Type B pancreatic cell (in vitro differentiated cells): ENCODE results near the gene CTNNA3. TPM values are rescaled to one million over a fixed set of nuclear protein-coding genes. Genes with fewer than 3 reads are reported as not detected.
A peak's percentile ranks its signal among the peaks of the same experiment; 100 is the strongest.

Experiments
- DNase-seq: peaks from one replicate; pipeline ENCODE4 v3.0.0; 2021; ENCODE audit warnings: mixed read lengths; ENCODE audit not compliant: unreplicated experiment; ENCODE audit errors: extremely low spot score
- H3K27ac Mint-ChIP-seq: 2 replicates; pipeline ENCODE4 v1.8.0; 2021; ENCODE audit warnings: mild to moderate bottlenecking, mixed read lengths
- H3K27me3 Mint-ChIP-seq: 2 replicates; pipeline ENCODE4 v1.8.0; 2021; ENCODE audit warnings: mixed read lengths
- H3K36me3 Mint-ChIP-seq: 2 replicates; pipeline ENCODE4 v1.8.0; 2021; ENCODE audit warnings: mixed read lengths
- H3K4me1 Mint-ChIP-seq: one replicate; pipeline ENCODE4 v1.8.0; 2021; ENCODE audit warnings: mixed read lengths; ENCODE audit not compliant: unreplicated experiment
- H3K4me3 Mint-ChIP-seq: 2 replicates; pipeline ENCODE4 v1.8.0; 2021; ENCODE audit warnings: mild to moderate bottlenecking, mixed read lengths
- H3K9me3 Mint-ChIP-seq: 2 replicates; pipeline ENCODE4 v1.8.0; 2021; ENCODE audit warnings: mixed read lengths
- total RNA-seq: library from RNA; stranded (reverse); gene quantifications from 2 replicates; pipeline ENCODE4 v1.2.1, GENCODE V29; 2021; ENCODE audit warnings: low replicate concordance
- TF ChIP-seq, protein P1 (sequence below): fragments of 200-600 bp; sonication (generic); conservative IDR thresholded peaks from 2 replicates; pipeline ENCODE4 v1.5.0; 2021; ENCODE audit warnings: antibody characterized with exemption, mild to moderate bottlenecking

Gene CTNNA3
- total RNA-seq, 1 donor from 2014 or later = 2.6 TPM

DNA sequence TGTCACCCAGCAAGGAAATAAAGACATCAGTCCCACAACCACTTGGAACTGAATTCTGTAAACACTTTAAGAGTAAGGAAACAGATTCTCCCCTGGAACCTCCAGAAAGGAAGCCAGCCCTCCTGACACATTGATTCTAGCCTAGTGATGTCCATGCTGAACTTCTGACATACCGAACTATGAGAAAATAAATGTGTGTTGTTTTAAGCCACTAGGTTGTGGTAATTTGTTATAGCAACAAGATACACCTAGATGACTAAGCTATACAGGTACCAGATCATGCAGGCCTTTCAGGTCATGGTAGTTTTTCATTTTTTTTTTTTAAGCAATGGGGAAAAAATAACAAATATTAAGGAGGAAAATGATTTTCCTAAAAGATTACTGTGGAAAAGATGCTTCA, 807.8 kb downstream of the CTNNA3 start:
- no peaks in the 10 kb centered on the region for H3K9me3 Mint-ChIP-seq
- H3K36me3 Mint-ChIP-seq = no peaks in the 10 kb centered on the region
- peaks cover 9% of the 10 kb centered on the region for H3K27me3 Mint-ChIP-seq
- peak overlapping the region; percentile 67 for H3K27ac Mint-ChIP-seq
- DNase-seq = no peak
- no peak overlapping the region for H3K4me3 Mint-ChIP-seq
- TF ChIP-seq, protein P1, sequence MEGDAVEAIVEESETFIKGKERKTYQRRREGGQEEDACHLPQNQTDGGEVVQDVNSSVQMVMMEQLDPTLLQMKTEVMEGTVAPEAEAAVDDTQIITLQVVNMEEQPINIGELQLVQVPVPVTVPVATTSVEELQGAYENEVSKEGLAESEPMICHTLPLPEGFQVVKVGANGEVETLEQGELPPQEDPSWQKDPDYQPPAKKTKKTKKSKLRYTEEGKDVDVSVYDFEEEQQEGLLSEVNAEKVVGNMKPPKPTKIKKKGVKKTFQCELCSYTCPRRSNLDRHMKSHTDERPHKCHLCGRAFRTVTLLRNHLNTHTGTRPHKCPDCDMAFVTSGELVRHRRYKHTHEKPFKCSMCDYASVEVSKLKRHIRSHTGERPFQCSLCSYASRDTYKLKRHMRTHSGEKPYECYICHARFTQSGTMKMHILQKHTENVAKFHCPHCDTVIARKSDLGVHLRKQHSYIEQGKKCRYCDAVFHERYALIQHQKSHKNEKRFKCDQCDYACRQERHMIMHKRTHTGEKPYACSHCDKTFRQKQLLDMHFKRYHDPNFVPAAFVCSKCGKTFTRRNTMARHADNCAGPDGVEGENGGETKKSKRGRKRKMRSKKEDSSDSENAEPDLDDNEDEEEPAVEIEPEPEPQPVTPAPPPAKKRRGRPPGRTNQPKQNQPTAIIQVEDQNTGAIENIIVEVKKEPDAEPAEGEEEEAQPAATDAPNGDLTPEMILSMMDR = no peak
- H3K4me1 Mint-ChIP-seq = no peaks in the 10 kb centered on the region

DNA sequence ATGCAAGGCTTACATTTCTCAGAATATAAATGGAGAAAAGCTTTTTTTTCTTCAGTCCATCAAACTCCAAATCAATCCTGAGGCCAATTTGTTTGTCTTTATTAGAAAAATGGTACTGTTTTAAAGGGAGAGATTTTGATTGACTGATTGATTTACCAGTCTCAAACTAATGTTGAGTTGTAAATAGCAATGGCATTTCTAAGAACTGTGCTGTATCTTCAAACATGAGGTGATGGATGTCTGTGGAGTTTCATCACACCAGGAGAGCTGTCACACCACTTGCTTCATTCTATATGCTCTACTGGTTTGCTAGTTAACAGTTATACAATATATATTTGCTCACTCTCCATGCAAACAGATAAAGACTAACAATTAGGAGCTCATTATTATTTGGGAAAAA, 809.1 kb downstream of the CTNNA3 start:
- TF ChIP-seq, protein P1 = no peak
- DNase-seq = no peak
- Mint-ChIP-seq H3K4me1 (no peaks in the 10 kb centered on the region), H3K36me3 (no peaks in the 10 kb centered on the region), H3K27me3 (peaks cover 9% of the 10 kb centered on the region), H3K9me3 (no peaks in the 10 kb centered on the region), H3K27ac (no peak overlapping the region), H3K4me3 (no peak overlapping the region)

DNA sequence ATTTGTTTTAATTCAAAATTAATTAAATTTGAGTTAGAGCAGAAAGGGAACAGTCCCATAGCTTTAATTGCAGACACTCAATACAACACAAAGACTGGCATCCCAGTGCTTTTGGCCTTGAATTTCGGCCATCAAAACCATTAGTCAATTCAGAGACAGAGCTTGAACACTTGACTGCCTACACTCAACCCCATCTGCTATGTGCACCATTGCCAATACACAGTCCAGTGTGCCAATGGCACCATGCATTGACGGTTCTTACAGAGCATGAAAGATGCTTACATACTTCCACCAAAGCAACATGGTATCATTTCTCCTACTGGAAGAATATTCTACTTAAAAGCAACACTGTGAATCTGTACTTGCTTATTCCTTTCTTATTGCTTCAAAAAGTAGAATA, 813.7 kb downstream of the CTNNA3 start:
- H3K27ac Mint-ChIP-seq = no peak overlapping the region
- no peaks in the 10 kb centered on the region for H3K36me3 Mint-ChIP-seq
- no peak overlapping the region for H3K4me3 Mint-ChIP-seq
- H3K4me1 Mint-ChIP-seq = no peaks in the 10 kb centered on the region
- peaks cover 3% of the 10 kb centered on the region for H3K27me3 Mint-ChIP-seq
- TF ChIP-seq, protein P1 = no peak
- DNase-seq = no peak
- no peaks in the 10 kb centered on the region for H3K9me3 Mint-ChIP-seq

DNA sequence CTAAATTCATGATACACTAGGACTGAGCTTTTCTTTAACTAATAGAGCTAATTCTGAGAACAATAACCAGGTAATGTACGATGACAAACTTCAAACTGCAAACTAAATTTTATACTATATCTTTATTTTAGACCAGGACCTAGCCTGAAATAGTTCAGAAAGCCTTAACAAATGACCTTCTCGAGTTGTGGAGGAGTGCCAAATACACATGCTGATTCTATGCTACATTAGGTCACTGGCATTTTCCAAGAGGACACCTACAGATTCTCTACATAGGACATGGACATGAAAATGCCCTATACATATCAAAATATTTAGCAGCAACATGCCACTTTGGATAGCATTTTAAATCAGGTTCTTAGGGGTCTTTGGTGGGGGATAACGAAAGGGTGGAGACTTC, 814.2 kb downstream of the CTNNA3 start:
- TF ChIP-seq, protein P1 = no peak
- Mint-ChIP-seq H3K4me1 (no peaks in the 10 kb centered on the region), H3K4me3 (no peak overlapping the region), H3K27ac (no peak overlapping the region), H3K9me3 (no peaks in the 10 kb centered on the region), H3K27me3 (peaks cover 3% of the 10 kb centered on the region), H3K36me3 (no peaks in the 10 kb centered on the region)
- no peak for DNase-seq

DNA sequence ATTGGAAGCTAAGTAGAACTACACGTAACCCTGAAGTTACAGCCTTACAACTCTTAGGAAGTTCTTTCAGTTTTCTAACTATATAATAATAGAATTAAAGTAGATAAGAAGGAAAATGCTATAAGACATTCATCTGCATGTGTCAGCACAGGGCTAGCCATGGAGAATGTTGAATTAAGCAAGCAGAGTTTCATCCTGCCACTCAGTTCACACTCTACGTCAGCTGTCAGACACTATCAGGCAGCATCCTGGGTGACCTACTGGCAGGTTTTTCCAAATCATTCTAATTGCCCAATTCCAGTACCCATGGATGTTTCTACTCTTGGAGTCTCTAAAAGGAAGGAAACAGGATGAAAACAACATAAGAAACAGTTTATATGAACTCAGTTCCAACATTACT, 815.2 kb downstream of the CTNNA3 start:
- Mint-ChIP-seq H3K4me3 (no peak overlapping the region), H3K27ac (no peak overlapping the region), H3K27me3 (peaks cover 3% of the 10 kb centered on the region), H3K36me3 (no peaks in the 10 kb centered on the region), H3K4me1 (no peaks in the 10 kb centered on the region), H3K9me3 (no peaks in the 10 kb centered on the region)
- DNase-seq = no peak
- TF ChIP-seq, protein P1 = no peak

DNA sequence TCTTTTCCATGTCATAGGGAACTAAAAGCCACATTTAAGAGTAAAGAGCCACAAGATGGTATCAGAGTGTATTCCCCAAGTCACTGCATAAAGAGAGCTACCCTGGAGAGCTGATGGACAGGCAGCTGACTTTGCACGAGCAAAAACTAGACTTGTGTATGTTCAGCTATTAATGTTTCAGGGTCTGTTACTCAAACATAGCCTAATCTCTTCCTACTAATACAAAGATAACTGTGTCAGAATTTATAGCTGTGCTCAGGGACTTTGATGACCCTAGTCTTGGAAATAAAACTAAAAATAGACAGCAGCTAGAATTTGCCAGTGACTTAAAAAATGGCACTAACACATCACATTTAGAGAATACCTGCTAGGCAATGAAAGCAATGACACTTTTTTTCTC, 815.7 kb downstream of the CTNNA3 start:
- Mint-ChIP-seq H3K36me3 (no peaks in the 10 kb centered on the region), H3K4me3 (no peak overlapping the region), H3K4me1 (no peaks in the 10 kb centered on the region), H3K27ac (no peak overlapping the region), H3K9me3 (no peaks in the 10 kb centered on the region), H3K27me3 (peaks cover 3% of the 10 kb centered on the region)
- TF ChIP-seq, protein P1 = no peak
- no peak for DNase-seq
